ENCODE data around the gene BTN1A1.
A peak's percentile ranks its signal among the peaks of the same experiment; 100 is the strongest.

Gene BTN1A1

DNA sequence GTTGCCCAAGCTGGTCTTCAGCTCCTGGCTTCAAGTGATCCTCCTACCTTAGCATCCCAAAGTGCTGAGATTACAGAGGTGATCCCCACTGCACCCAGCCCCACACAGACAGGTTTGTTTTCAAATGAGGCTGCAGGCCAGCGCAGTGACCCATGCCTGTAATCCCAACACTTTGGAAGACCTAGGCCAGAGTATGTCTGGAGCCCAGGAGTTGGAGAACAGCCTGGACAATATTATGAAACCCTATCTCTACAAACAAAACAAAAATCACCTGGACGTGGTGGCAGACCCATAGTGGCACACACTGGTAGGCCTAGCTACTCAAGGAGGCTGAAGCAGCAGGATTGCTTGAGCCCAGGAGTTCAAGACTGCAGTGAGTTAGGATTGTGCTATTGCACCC, 30.1 kb downstream of the BTN1A1 start:
- Histone ChIP-seq H3K27me3 (ENCODE audit: control insufficient read depth, low read length) (no peaks in the 10 kb centered on the region), H3K79me2 (ENCODE audit: control insufficient read depth, low read length) (no peaks in the 10 kb centered on the region), H3K36me3 (ENCODE audit: control insufficient read depth, low read length) (no peaks in the 10 kb centered on the region), H3K4me1 (ENCODE audit: control insufficient read depth, low read length) (peaks cover 27% of the 10 kb centered on the region), H3K9me3 (ENCODE audit: control insufficient read depth, insufficient read depth, low read length) (no peaks in the 10 kb centered on the region), H3F3A (ENCODE audit: control insufficient read depth, insufficient read depth) (peaks cover 11% of the 10 kb centered on the region), H3K9me2 (replicated peaks; ENCODE audit: control insufficient read depth, low read length) (no peaks in the 10 kb centered on the region), H3K4me3 (ENCODE audit: low read length) (no peak overlapping the region), H3K4me2 (ENCODE audit: low read length) (no peak overlapping the region), H4K20me1 (ENCODE audit: control insufficient read depth, insufficient read depth, low read depth, low read length) (no peaks in the 10 kb centered on the region), H3K27ac (ENCODE audit: low read depth, low read length) (no peak overlapping the region)
- TF ChIP-seq, protein P1, sequence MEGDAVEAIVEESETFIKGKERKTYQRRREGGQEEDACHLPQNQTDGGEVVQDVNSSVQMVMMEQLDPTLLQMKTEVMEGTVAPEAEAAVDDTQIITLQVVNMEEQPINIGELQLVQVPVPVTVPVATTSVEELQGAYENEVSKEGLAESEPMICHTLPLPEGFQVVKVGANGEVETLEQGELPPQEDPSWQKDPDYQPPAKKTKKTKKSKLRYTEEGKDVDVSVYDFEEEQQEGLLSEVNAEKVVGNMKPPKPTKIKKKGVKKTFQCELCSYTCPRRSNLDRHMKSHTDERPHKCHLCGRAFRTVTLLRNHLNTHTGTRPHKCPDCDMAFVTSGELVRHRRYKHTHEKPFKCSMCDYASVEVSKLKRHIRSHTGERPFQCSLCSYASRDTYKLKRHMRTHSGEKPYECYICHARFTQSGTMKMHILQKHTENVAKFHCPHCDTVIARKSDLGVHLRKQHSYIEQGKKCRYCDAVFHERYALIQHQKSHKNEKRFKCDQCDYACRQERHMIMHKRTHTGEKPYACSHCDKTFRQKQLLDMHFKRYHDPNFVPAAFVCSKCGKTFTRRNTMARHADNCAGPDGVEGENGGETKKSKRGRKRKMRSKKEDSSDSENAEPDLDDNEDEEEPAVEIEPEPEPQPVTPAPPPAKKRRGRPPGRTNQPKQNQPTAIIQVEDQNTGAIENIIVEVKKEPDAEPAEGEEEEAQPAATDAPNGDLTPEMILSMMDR (IDR thresholded peaks at IDR 0.05; ENCODE audit: low read depth, low read length, poor library complexity, severe bottlenecking) = no peak
- no peak for TF ChIP-seq EZH2phosphoT487 (IDR thresholded peaks at IDR 0.05; ENCODE audit: borderline replicate concordance, low read length)

DNA sequence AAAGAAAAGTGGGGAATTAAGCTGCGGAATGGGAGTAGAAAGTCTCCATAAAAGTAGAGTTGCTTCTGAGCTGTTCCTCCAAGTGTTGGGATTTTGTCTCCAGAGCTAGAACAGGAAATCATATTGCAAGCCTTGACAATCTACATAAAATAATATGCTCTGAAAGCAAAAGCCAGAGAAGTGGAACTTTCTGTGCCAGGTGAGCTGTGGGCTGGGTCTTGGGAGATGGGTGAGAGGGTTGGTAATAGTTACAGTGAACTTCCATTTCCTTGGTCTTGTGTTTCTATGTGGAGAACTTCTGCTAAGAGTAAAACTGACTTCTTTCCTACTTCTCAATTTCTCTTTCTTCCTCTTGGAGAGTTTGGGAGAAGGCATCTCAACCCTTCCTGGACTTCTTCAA, 31.8 kb downstream of the BTN1A1 start:
- peak overlapping the region; percentile 92 for H3K4me2 ChIP-seq (ENCODE audit: low read length)
- TF ChIP-seq EZH2phosphoT487 (IDR thresholded peaks at IDR 0.05; ENCODE audit: borderline replicate concordance, low read length) = no peak
- TF ChIP-seq, protein P1 (IDR thresholded peaks at IDR 0.05; ENCODE audit: low read depth, low read length, poor library complexity, severe bottlenecking) = no peak
- H3K9me2 ChIP-seq (replicated peaks; ENCODE audit: control insufficient read depth, low read length) = no peaks in the 10 kb centered on the region
- H3K4me3 ChIP-seq (ENCODE audit: low read length) = peak overlapping the region; percentile 88
- no peaks in the 10 kb centered on the region for H3K9me3 ChIP-seq (ENCODE audit: control insufficient read depth, insufficient read depth, low read length)
- no peaks in the 10 kb centered on the region for H3K36me3 ChIP-seq (ENCODE audit: control insufficient read depth, low read length)
- H3F3A ChIP-seq (ENCODE audit: control insufficient read depth, insufficient read depth) = peaks cover 21% of the 10 kb centered on the region
- H3K27me3 ChIP-seq (ENCODE audit: control insufficient read depth, low read length) = no peaks in the 10 kb centered on the region
- peaks cover 42% of the 10 kb centered on the region for H3K4me1 ChIP-seq (ENCODE audit: control insufficient read depth, low read length)
- no peak overlapping the region for H3K27ac ChIP-seq (ENCODE audit: low read depth, low read length)
- no peaks in the 10 kb centered on the region for H4K20me1 ChIP-seq (ENCODE audit: control insufficient read depth, insufficient read depth, low read depth, low read length)
- H3K79me2 ChIP-seq (ENCODE audit: control insufficient read depth, low read length) = no peaks in the 10 kb centered on the region

DNA sequence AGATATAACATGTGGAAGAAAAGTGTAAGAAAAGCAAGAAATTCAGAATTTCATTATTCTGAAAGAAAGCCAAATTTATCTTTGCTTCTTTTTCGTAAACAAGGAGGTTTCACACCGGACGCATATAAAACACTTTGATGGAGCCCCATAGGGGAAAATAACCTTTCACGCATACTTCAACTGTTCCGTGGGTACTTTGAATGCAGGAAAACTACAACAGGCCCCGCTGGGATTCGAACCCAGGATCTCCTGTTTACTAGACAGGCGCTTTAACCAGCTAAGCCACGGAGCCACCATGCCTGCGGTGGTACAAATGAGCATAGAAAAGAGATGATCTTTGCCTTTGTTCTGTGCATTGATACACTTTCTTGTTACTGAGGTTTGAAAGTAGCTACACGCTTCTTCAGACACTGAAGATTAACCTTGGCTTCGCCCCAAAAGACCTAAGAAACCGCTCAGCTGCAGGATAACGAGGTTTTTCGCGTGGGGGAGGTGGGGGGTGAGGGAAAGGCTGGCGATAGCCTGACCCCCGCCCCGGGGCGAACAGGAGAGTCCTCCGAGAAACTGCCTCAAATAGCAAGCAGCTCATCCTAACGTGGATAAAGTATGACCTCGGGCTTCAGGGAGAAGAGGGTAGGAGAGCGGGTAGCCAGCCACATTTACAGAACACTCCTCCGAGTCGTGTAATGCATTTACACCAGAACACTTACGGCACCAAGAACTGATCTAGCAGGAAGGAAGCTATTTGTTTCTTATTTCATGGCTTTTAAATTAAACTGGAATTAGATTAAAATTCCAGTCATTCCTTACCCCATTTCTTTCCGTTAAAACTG, 32.8 kb downstream of the BTN1A1 start:
- H3K9me3 ChIP-seq (ENCODE audit: control insufficient read depth, insufficient read depth, low read length) = no peaks in the 10 kb centered on the region
- H3K9me2 ChIP-seq (replicated peaks; ENCODE audit: control insufficient read depth, low read length) = no peaks in the 10 kb centered on the region
- no peaks in the 10 kb centered on the region for H3K79me2 ChIP-seq (ENCODE audit: control insufficient read depth, low read length)
- H3K27me3 ChIP-seq (ENCODE audit: control insufficient read depth, low read length) = no peaks in the 10 kb centered on the region
- no peaks in the 10 kb centered on the region for H4K20me1 ChIP-seq (ENCODE audit: control insufficient read depth, insufficient read depth, low read depth, low read length)
- H3K4me2 ChIP-seq (ENCODE audit: low read length) = peak overlapping the region; percentile 92
- TF ChIP-seq, protein P1 (IDR thresholded peaks at IDR 0.05; ENCODE audit: low read depth, low read length, poor library complexity, severe bottlenecking) = no peak
- no peak for TF ChIP-seq EZH2phosphoT487 (IDR thresholded peaks at IDR 0.05; ENCODE audit: borderline replicate concordance, low read length)
- H3K36me3 ChIP-seq (ENCODE audit: control insufficient read depth, low read length) = peaks cover 3% of the 10 kb centered on the region
- peak overlapping the region; percentile 88 for H3K4me3 ChIP-seq (ENCODE audit: low read length)
- H3K4me1 ChIP-seq (ENCODE audit: control insufficient read depth, low read length) = peaks cover 45% of the 10 kb centered on the region
- peaks cover 30% of the 10 kb centered on the region for H3F3A ChIP-seq (ENCODE audit: control insufficient read depth, insufficient read depth)
- peak overlapping the region; percentile 60 for H3K27ac ChIP-seq (ENCODE audit: low read depth, low read length)

Data from DOHH2 (cell line).